BLaER1 (cell line): Measurements from ENCODE around the gene KIAA0232.
A peak's percentile ranks its signal among the peaks of the same experiment; 100 is the strongest.

ENCODE experiments used
- H3K27ac ChIP-seq: shearing (Covaris generic); formaldehyde crosslinking; 2 replicates; pipeline ENCODE4 v1.8.1; 2022
- H3K27me3 ChIP-seq: shearing (Covaris generic); formaldehyde crosslinking; 2 replicates; pipeline ENCODE4 v1.8.1; 2022
- H3K36me3 ChIP-seq: shearing (Covaris generic); formaldehyde crosslinking; 2 replicates; pipeline ENCODE4 v1.8.1; 2022
- H3K4me1 ChIP-seq: shearing (Covaris generic); formaldehyde crosslinking; 2 replicates; pipeline ENCODE4 v1.8.1; 2022
- H3K4me2 ChIP-seq: shearing (Covaris generic); formaldehyde crosslinking; 2 replicates; pipeline ENCODE4 v1.8.1; 2022
- H3K4me3 ChIP-seq: shearing (Covaris generic); formaldehyde crosslinking; 2 replicates; pipeline ENCODE4 v1.8.1; 2022
- H3K9ac ChIP-seq: shearing (Covaris generic); formaldehyde crosslinking; 2 replicates; pipeline ENCODE4 v1.8.1; 2022
- H3K9me3 ChIP-seq: shearing (Covaris generic); formaldehyde crosslinking; 2 replicates; pipeline ENCODE4 v1.8.1; 2022
- H4K20me1 ChIP-seq: shearing (Covaris generic); formaldehyde crosslinking; 2 replicates; pipeline ENCODE4 v1.8.1; 2022
- Cebpa-rat ChIP-seq: shearing (Covaris generic); IDR thresholded peaks from 2 replicates; pipeline ENCODE4 v1.8.1; 2022

The KIAA0232 gene

DNA sequence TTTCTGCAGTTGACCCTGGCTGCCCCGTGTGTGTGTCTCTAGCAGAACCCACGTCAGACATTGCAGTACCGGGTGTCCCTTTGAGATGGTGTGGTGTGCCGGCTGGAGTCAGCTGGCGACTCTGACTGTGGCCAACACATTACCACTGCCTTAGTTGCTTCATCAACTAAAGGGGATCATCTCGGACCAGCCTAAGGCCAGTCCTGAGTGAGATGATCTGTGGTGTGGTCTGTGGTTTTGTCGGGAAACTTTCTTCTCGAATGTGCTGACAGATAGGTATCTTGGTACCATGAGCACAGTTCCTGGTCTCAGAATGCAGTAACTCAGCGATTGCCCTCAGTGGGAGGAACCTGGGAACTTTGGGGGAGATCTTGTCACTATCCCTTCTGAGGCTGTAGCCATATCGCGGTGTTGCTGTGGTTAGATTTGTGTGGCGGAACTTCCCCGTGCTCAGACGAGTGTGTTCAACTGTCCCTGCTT, 142.9 kb downstream of the KIAA0232 start:
- no peaks in the 10 kb centered on the region for H3K27me3 ChIP-seq
- no peak for TF ChIP-seq Cebpa-rat
- H3K9ac ChIP-seq, result peak overlapping the region; percentile 36; the same call in 1 of the 2 replicates
- H3K4me2 ChIP-seq, result peak overlapping the region; percentile 78
- H4K20me1 ChIP-seq, result peaks cover 100% of the 10 kb centered on the region
- peaks cover 99% of the 10 kb centered on the region for H3K4me1 ChIP-seq
- peak overlapping the region; percentile 78 for H3K27ac ChIP-seq
- H3K9me3 ChIP-seq, result no peaks in the 10 kb centered on the region
- peak overlapping the region; percentile 17; the same call in 1 of the 2 replicates for H3K4me3 ChIP-seq
- H3K36me3 ChIP-seq, result peaks cover 72% of the 10 kb centered on the region

DNA sequence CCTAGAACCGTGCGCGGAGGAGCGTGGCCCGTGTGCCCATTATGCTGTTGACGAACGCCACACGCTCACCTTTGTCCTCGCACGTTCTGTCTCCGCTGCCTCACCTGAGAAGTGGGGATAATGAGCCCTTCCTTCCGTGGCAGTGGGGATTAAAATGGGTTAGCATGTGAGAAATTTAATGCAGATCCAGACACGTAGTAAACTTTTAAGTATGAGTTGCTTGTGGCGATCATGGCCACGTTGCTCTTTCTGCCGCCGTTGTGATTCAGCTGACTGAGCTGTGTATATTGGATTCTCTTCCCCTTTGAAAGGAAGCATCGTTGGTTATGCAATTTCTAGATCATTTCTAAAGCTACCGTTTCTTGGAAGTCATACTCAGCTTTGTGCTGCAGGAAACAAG, 143.6 kb downstream of the KIAA0232 start:
- Histone ChIP-seq H3K9ac (peak overlapping the region; percentile 36; the same call in 1 of the 2 replicates), H3K4me1 (peaks cover 99% of the 10 kb centered on the region), H3K27me3 (no peaks in the 10 kb centered on the region), H3K9me3 (no peaks in the 10 kb centered on the region), H4K20me1 (peaks cover 100% of the 10 kb centered on the region), H3K4me2 (peak overlapping the region; percentile 78), H3K27ac (peak overlapping the region; percentile 78), H3K36me3 (peaks cover 72% of the 10 kb centered on the region), H3K4me3 (peak overlapping the region; percentile 17; the same call in 1 of the 2 replicates)
- peak; percentile 39; the same call in 1 of the 2 replicates for TF ChIP-seq Cebpa-rat

DNA sequence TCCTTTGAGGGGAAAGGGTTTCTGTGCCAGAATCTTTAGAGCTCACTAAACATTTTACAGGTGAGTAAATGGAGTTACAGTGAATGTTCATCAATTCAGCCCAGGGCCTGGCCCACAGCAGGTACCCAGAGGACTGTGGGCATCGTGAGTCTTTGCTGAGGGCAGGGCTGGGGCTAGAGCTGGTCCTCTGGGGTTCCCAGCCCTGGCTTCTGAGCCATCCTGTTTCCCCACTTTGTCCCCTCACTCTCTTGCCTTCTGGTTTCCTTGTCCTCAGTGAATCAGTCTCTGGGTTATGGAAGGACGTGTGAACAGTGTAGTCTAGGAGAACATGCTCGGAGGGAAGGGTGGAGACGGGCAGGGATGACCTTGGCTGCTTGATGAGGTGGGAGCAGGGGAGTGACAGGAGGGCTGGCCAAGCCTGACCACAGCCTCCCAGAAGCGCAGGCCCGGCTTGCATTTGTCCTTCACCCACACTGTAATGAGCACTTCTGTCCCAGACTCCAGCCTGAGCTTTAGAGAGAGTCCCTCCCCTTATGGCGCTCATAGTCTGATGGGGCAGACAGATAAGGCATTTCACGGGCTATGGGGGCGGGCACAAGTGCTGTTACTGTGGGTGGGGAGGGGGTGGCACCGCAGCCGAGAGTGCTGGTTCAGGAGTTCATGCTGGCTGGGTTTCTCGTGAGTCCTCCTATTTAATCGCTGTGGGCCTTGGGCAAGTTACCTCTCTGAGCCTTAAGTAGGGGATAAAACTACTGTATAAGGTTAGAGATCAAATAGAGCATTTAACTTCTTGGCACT, 144.4 kb downstream of the KIAA0232 start:
- peaks cover 2% of the 10 kb centered on the region for H3K9me3 ChIP-seq
- peak overlapping the region; percentile 64 for H3K9ac ChIP-seq
- H4K20me1 ChIP-seq, result peaks cover 100% of the 10 kb centered on the region
- peak overlapping the region; percentile 78 for H3K27ac ChIP-seq
- TF ChIP-seq Cebpa-rat, result no peak
- peak overlapping the region; percentile 78 for H3K4me2 ChIP-seq
- H3K27me3 ChIP-seq, result no peaks in the 10 kb centered on the region
- H3K36me3 ChIP-seq, result peaks cover 72% of the 10 kb centered on the region
- peak overlapping the region; percentile 29; the same call in 1 of the 2 replicates for H3K4me3 ChIP-seq
- peaks cover 99% of the 10 kb centered on the region for H3K4me1 ChIP-seq

DNA sequence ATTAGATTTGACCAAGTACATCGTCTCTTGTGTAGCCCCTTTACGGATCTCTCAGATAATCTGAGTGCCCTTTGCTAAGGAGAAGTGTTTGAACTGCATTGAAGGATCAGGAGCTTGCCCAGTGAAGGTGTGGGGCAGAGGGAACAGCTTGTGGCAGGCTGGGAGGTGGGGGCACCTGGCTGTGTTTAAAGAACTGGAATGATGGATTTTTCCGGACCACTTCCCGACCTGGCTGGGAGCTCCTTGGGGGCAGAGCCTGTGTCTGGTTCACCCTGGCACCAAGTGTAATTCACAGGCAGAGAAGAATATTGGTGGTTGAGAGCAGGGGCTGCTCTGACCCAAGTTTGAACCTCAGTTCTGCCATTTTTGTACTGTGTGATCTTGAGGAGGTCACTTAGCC, 145.6 kb downstream of the KIAA0232 start:
- Histone ChIP-seq H3K9me3 (peaks cover 13% of the 10 kb centered on the region), H3K27me3 (no peaks in the 10 kb centered on the region), H3K4me2 (peak overlapping the region; percentile 78), H3K9ac (peak overlapping the region; percentile 64; the same call in 1 of the 2 replicates), H3K27ac (peak overlapping the region; percentile 78), H3K4me3 (no peak overlapping the region), H4K20me1 (peaks cover 88% of the 10 kb centered on the region), H3K36me3 (peaks cover 71% of the 10 kb centered on the region), H3K4me1 (peaks cover 99% of the 10 kb centered on the region)
- TF ChIP-seq Cebpa-rat, result no peak

DNA sequence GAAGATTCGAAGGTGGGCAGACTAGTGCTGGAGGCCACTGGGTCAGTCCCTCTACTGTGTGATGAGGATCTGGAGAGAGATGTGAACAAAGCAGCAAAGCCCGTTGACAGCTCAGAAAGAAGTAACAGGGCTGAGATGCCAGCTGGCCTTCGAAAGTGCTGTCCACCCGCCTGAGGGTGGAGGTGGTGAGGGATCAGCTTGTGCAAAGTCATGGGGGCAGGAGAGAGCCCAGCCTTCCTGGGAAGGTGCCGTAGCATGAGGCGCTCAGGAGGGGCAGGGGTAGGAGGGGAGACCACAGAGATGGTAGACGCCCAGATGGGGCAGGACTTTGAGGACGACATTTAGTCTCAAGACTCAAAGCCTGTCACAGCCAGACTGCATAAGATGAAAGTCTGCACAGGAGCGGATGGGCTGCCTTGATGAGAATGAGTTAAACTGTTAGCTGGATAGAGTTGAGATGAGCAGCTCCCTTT, 146.8 kb downstream of the KIAA0232 start:
- Histone ChIP-seq H3K36me3 (peaks cover 70% of the 10 kb centered on the region), H3K27me3 (no peaks in the 10 kb centered on the region), H3K4me1 (peaks cover 98% of the 10 kb centered on the region), H3K4me2 (peak overlapping the region; percentile 78), H3K9ac (peak overlapping the region; percentile 64), H3K27ac (peak overlapping the region; percentile 78), H3K4me3 (no peak overlapping the region), H4K20me1 (peaks cover 75% of the 10 kb centered on the region), H3K9me3 (peaks cover 25% of the 10 kb centered on the region)
- no peak for TF ChIP-seq Cebpa-rat

DNA sequence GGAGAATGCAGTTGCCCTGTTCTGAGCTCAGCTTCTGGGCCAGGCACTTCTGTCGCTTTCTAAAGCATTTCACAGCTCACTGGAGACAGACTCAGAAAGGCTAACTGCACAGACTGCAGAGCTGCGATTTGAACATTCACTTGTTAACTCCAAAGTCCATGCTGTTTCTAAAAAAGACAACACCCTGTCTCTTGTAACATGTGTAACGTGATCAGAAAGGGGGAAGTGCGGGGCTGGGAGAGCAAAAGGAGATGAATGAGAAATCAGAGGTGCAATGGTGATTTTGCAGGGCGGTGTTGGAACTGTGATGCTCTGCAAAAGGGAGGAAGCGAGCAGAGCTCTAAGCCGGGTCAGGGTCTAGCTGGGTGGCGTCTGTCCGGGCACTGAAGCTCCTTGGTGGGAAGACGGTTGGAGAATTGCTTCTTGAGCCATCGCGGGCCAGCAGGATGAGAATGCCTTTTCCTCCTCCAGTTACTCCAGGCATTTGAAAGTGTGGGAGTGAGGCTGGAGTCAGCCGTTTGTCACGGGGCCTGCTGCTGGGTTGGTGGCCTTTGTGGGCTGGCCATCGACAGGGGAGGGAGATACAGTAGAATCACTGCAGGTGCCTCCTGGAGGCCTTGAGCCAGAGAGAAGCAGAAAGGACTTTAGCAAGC, 147.4 kb downstream of the KIAA0232 start:
- TF ChIP-seq Cebpa-rat, result no peak
- H3K9ac ChIP-seq, result peak overlapping the region; percentile 64
- H3K4me2 ChIP-seq, result peak overlapping the region; percentile 78
- peaks cover 26% of the 10 kb centered on the region for H3K9me3 ChIP-seq
- H3K4me1 ChIP-seq, result peaks cover 98% of the 10 kb centered on the region
- no peaks in the 10 kb centered on the region for H3K27me3 ChIP-seq
- peak overlapping the region; percentile 78 for H3K27ac ChIP-seq
- H3K36me3 ChIP-seq, result peaks cover 70% of the 10 kb centered on the region
- H4K20me1 ChIP-seq, result peaks cover 70% of the 10 kb centered on the region
- H3K4me3 ChIP-seq, result no peak overlapping the region

DNA sequence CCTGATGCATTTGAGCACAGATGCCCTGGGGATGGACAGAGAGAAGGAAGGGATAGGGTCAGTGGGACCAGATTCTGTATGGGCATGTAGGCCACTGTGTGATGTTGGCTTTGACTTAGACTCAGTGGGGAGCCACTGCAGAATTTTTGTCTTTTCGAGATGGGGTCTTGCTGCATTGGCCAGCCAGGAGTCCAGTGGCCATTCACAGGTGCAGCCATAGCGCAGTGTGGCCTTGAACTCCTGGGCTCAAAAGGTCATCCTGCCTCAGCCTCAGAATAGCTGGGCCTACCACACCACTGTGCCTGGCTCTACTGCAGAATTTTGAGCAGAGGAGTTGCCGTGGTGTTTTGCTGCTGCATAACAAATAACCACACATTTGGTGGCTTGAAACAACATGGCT, 149.9 kb downstream of the KIAA0232 start:
- no peaks in the 10 kb centered on the region for H3K27me3 ChIP-seq
- H3K4me2 ChIP-seq, result peak overlapping the region; percentile 9
- H3K4me3 ChIP-seq, result no peak overlapping the region
- H3K9me3 ChIP-seq, result peaks cover 28% of the 10 kb centered on the region
- H3K9ac ChIP-seq, result no peak overlapping the region
- peak overlapping the region; percentile 20; the same call in 1 of the 2 replicates for H3K27ac ChIP-seq
- H3K36me3 ChIP-seq, result peaks cover 65% of the 10 kb centered on the region
- peaks cover 44% of the 10 kb centered on the region for H4K20me1 ChIP-seq
- TF ChIP-seq Cebpa-rat, result no peak
- H3K4me1 ChIP-seq, result peaks cover 98% of the 10 kb centered on the region

DNA sequence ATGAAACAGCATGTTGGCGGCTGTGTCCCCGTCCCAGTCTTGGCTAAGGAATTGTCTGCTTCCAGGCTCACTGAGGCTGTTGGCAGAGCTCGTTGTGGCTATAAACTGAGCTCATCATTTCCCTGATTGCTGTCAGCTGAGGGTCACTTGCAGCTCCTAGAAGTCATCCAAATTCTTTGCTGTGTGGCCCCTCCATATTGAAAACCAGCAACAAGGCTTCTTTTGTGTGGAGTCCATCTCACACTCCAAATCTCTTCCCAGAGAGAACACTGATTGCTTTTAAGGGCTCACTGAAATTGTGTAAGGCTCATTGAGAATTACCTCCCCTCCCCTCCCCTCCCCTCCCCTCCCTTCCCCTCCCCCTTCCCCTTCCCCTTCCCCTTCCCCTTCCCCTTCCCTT, 150.4 kb downstream of the KIAA0232 start:
- Histone ChIP-seq H3K4me1 (peaks cover 98% of the 10 kb centered on the region), H3K27ac (peak overlapping the region; percentile 20; the same call in 1 of the 2 replicates), H3K4me2 (peak overlapping the region; percentile 9), H4K20me1 (peaks cover 40% of the 10 kb centered on the region), H3K27me3 (no peaks in the 10 kb centered on the region), H3K4me3 (no peak overlapping the region), H3K36me3 (peaks cover 61% of the 10 kb centered on the region), H3K9ac (no peak overlapping the region), H3K9me3 (peaks cover 28% of the 10 kb centered on the region)
- TF ChIP-seq Cebpa-rat, result no peak
